HL-60 (cell line): ENCODE results near the gene FASTKD2.

ENCODE experiments used
- DNase-seq, 2 experiments: peaks; one replicate each; pipeline ENCODE4 v3.0.0-alpha.2; 2010 to 2020; ENCODE audit warnings: low read depth in 1 of 2, low spot score in 1 of 2
- H3K27ac ChIP-seq: fragments of 250-450 bp; sonication (Bioruptor Pico); replicated peaks from 2 replicates; pipeline ENCODE4 v1.5.1; 2020; ENCODE audit warnings: mild to moderate bottlenecking, moderate library complexity
- H3K27me3 ChIP-seq: fragments of 250-450 bp; sonication (Bioruptor Pico); 2 replicates; pipeline ENCODE4 v1.5.1; 2021; ENCODE audit warnings: mild to moderate bottlenecking, moderate library complexity; ENCODE audit not compliant: insufficient read depth, poor library complexity, severe bottlenecking
- H3K4me3 ChIP-seq: replicated peaks from 2 replicates; pipeline ENCODE4 v1.5.1; 2011; ENCODE audit warnings: mild to moderate bottlenecking, control low read depth, low read length; ENCODE audit not compliant: insufficient read depth
- CTCF ChIP-seq: IDR thresholded peaks from one replicate; pipeline ENCODE4 v1.5.1; 2011; ENCODE audit warnings: low read length, control low read depth, inconsistent platforms; ENCODE audit not compliant: insufficient read depth
- GABPA ChIP-seq: IDR thresholded peaks from 2 replicates; pipeline ENCODE4 v1.6.1; 2012; ENCODE audit warnings: low read depth
- POLR2AphosphoS5 ChIP-seq: IDR thresholded peaks from 2 replicates; pipeline ENCODE4 v1.6.1; 2012; ENCODE audit warnings: low read depth
- REST ChIP-seq: IDR thresholded peaks from 2 replicates; pipeline ENCODE4 v1.6.1; 2012; ENCODE audit warnings: low read depth; ENCODE audit not compliant: insufficient replicate concordance
- SPI1 ChIP-seq: IDR thresholded peaks from 2 replicates; pipeline ENCODE4 v1.6.1; 2012; ENCODE audit warnings: low read depth, mild to moderate bottlenecking, borderline replicate concordance

FASTKD2 gene

GRCh38 chr2:206728277-206729199, 36.9 kb upstream of the FASTKD2 start:
- no peak for TF ChIP-seq REST
- no peak for DNase-seq
- H3K27me3 ChIP-seq, result peaks cover 4% of the 10 kb centered on the region
- H3K4me3 ChIP-seq, result no peak overlapping the region
- no peak overlapping the region for H3K27ac ChIP-seq

GRCh38 chr2:206733341-206733740, 32.1 kb upstream of the FASTKD2 start:
- TF ChIP-seq SPI1, result no peak
- TF ChIP-seq REST, result no peak
- no peak for TF ChIP-seq GABPA
- TF ChIP-seq CTCF, result no peak
- no peak for TF ChIP-seq POLR2AphosphoS5
- no peak for DNase-seq
- Histone ChIP-seq H3K27ac (no peak overlapping the region), H3K27me3 (peaks cover 4% of the 10 kb centered on the region), H3K4me3 (no peak overlapping the region)

GRCh38 chr2:206736935-206737334, 28.5 kb upstream of the FASTKD2 start:
- no peak overlapping the region for H3K4me3 ChIP-seq
- H3K27me3 ChIP-seq, result no peaks in the 10 kb centered on the region
- no peak overlapping the region for H3K27ac ChIP-seq
- DNase-seq, result no peak
- no peak for TF ChIP-seq REST

GRCh38 chr2:206739271-206739670, 26.1 kb upstream of the FASTKD2 start:
- H3K27ac ChIP-seq, result no peak overlapping the region
- no peak for DNase-seq
- no peak overlapping the region for H3K4me3 ChIP-seq
- TF ChIP-seq SPI1 (no peak), CTCF (no peak), POLR2AphosphoS5 (no peak), REST (no peak), GABPA (no peak)
- no peaks in the 10 kb centered on the region for H3K27me3 ChIP-seq
